HepG2 (cell line): ENCODE measurements around the gene CD207. TPM values are rescaled to one million over a fixed set of nuclear protein-coding genes. Genes with fewer than 3 reads are reported as not detected.

ENCODE experiments used
- AHDC1 ChIP-seq: sonication (generic); formaldehyde crosslinking; IDR thresholded peaks from 2 replicates; pipeline ENCODE4 v1.5.1; 2020; ENCODE audit warnings: mild to moderate bottlenecking, missing genetic modification reagents, borderline replicate concordance
- GABPA ChIP-seq, 2 experiments: IDR thresholded peaks; 2 replicates each; pipeline ENCODE4 v1.6.1; 2011 to 2016; ENCODE audit warnings: low read depth in 2 of 2, low read length in 1 of 2, missing biosample characterization in 1 of 2, missing genetic modification characterization in 1 of 2
- GLMP ChIP-seq: sonication (generic); formaldehyde crosslinking; IDR thresholded peaks from 2 replicates; pipeline ENCODE4 v1.9.0; 2021; ENCODE audit warnings: missing genetic modification reagents, mild to moderate bottlenecking, borderline replicate concordance
- KAT2B ChIP-seq: fragments of 150-350 bp; IDR thresholded peaks from 2 replicates; pipeline ENCODE4 v1.6.1; 2014; ENCODE audit warnings: low read depth, low read length, borderline replicate concordance
- KDM1A ChIP-seq: IDR thresholded peaks from 2 replicates; pipeline ENCODE4 v1.6.1; 2016; ENCODE audit warnings: missing compliant biosample characterization
- MIER2 ChIP-seq: IDR thresholded peaks from 2 replicates; pipeline ENCODE4 v1.6.1; 2016; ENCODE audit warnings: missing biosample characterization, missing genetic modification reagents
- NR2F1 ChIP-seq, 2 experiments: fragments of 450-650 bp in 1 of 2; formaldehyde crosslinking in 1 of 2; IDR thresholded peaks; 2 replicates each; pipeline versions ENCODE4 v1.5.0 to v1.6.1; 2016 to 2020; ENCODE audit warnings: mild to moderate bottlenecking in 1 of 2, missing compliant biosample characterization in 1 of 2, missing genetic modification reagents in 1 of 2, moderate library complexity in 1 of 2
- NR2F6 ChIP-seq, 2 experiments: IDR thresholded peaks; 2 replicates each; pipeline ENCODE4 v1.6.1; 2016; ENCODE audit warnings: antibody characterized with exemption in 1 of 2, mild to moderate bottlenecking in 1 of 2
- SALL1 ChIP-seq: sonication (generic); formaldehyde crosslinking; IDR thresholded peaks from 2 replicates; pipeline ENCODE4 v1.8.0; 2022; ENCODE audit warnings: mild to moderate bottlenecking, missing genetic modification reagents
- SP1 ChIP-seq, 2 experiments: fragments of 450-650 bp in 1 of 2; sonication (generic) in 1 of 2; formaldehyde crosslinking in 1 of 2; IDR thresholded peaks; 2 replicates each; pipeline versions ENCODE4 v1.4.0 to v1.6.1; 2016 to 2020; ENCODE audit warnings: missing genetic modification reagents in 1 of 2
- TEAD3 ChIP-seq: optimal IDR thresholded peaks from 2 replicates; pipeline ENCODE3; 2016; ENCODE audit warnings: borderline replicate concordance
- YEATS2 ChIP-seq: sonication (generic); formaldehyde crosslinking; IDR thresholded peaks from 2 replicates; pipeline ENCODE4 v1.4.0; 2020; ENCODE audit warnings: missing genetic modification reagents, borderline replicate concordance
- ZBED4 ChIP-seq: sonication (generic); formaldehyde crosslinking; IDR thresholded peaks from 2 replicates; pipeline ENCODE4 v1.4.0; 2020; ENCODE audit warnings: missing genetic modification reagents, borderline replicate concordance
- ZBTB33 ChIP-seq: sonication (generic); formaldehyde crosslinking; IDR thresholded peaks from 2 replicates; pipeline ENCODE4 v1.4.0; 2020; ENCODE audit warnings: missing genetic modification reagents
- ZSCAN25 ChIP-seq: sonication (generic); formaldehyde crosslinking; IDR thresholded peaks from 2 replicates; pipeline ENCODE4 v1.8.0; 2022; ENCODE audit warnings: mild to moderate bottlenecking, missing genetic modification reagents
- polyA plus RNA-seq, 8 experiments: library from polyadenylated mRNA; depleted of rRNA in 3 of 8; stranded (reverse) in 7 of 8; unstranded in 1 of 8; fragments of >200 nt; fragmentation: Illumina TruSeq in 4 of 8; extraction: Trizol in 4 of 8; gene quantifications; 2 replicates each; pipeline versions ENCODE4 v1.2.1 to v1.2.3, GENCODE V29; 2011 to 2016; ENCODE audit warnings: low read depth in 4 of 8, missing spikeins in 1 of 8, mixed read lengths in 1 of 8; ENCODE audit not compliant: insufficient read depth in 1 of 8
- total RNA-seq, 5 experiments: library from RNA; depleted of rRNA; stranded (reverse); fragments of >200 nt; fragmentation: Illumina TruSeq; extraction: Trizol; gene quantifications; 2 replicates each; pipeline ENCODE4 v1.2.3, GENCODE V29; 2016; ENCODE audit warnings: low read depth in 1 of 5

Gene CD207
- total and polyA plus RNA-seq, 2 of the 13 experiments (the other 11 are each of a cell fraction or from before 2014, with no cell fraction given): 0.09 to 0.15 TPM

- TF ChIP-seq ZBTB33 (peak; percentile 63; the same call in 1 of the 2 replicates), SP1 (IDR thresholded peaks at IDR 0.05) (no peak), SP1 (CRISPR knock-in tag; IDR thresholded peaks at IDR 0.05) (0 out of 2 replicates have a peak, but pooled peaks have one; percentile 22), SALL1 (CRISPR knock-in tag) (peak; percentile 77), GABPA (IDR thresholded peaks at IDR 0.05; ENCODE audit: low read depth, low read length) (no peak), GABPA (CRISPR knock-in tag; IDR thresholded peaks at IDR 0.05; ENCODE audit: low read depth) (0 out of 2 replicates have a peak, but pooled peaks have one; percentile 9), YEATS2 (CRISPR knock-in tag) (no peak; the same call in 1 of the 2 replicates), TEAD3 (CRISPR knock-in tag) (peak; percentile 77), AHDC1 (no peak), NR2F1 (CRISPR knock-in tag; IDR thresholded peaks at IDR 0.05) (no peak), ZSCAN25 (CRISPR knock-in tag) (peak; percentile 68; the same call in 1 of the 2 replicates), MIER2 (CRISPR knock-in tag) (no peak), NR2F6 (IDR thresholded peaks at IDR 0.05) (no peak), NR2F6 (CRISPR knock-in tag; IDR thresholded peaks at IDR 0.05) (peak; percentile 43; the same call in 1 of the 2 replicates), KAT2B (no peak), KDM1A (CRISPR knock-in tag) (no peak), ZBED4 (CRISPR knock-in tag) (no peak), GLMP (CRISPR knock-in tag) (no peak)
Measured at GRCh38 chr2:70871398-70872211, 36.0 kb upstream of the CD207 start (continued).
